ENCODE results near the gene DHX30. TPM values are rescaled to one million over a fixed set of nuclear protein-coding genes. Genes with fewer than 3 reads are reported as not detected.
"Not testable (repeated sequence)": the region's sequence is repeated elsewhere in the genome, so short reads cannot be mapped to it uniquely, and the experiment has no call there.

DHX30 gene
- total and polyA plus RNA-seq, 2 donors = 41.8 to 52.0 TPM

GRCh38 chr3:47870702-47871260 is 67.8 kb downstream of the DHX30 start:
- no peak for DNase-seq (ENCODE audit: extremely low spot score)
- Histone ChIP-seq H3K27ac (ENCODE audit: low read depth) (no peak overlapping the region), H3K4me3 (ENCODE audit: low read depth, low read length) (no peak overlapping the region), H3K36me3 (ENCODE audit: insufficient read depth) (peaks cover 3% of the 10 kb centered on the region), H3K4me1 (ENCODE audit: insufficient read depth) (no peaks in the 10 kb centered on the region)
- 94% methylated on average over 12 of the region's 12 CpGs for WGBS

GRCh38 chr3:47871389-47871788 is 68.5 kb downstream of the DHX30 start:
- no peaks in the 10 kb centered on the region for H3K4me1 ChIP-seq (ENCODE audit: insufficient read depth)
- no peak for DNase-seq (ENCODE audit: extremely low spot score)
- no peak overlapping the region for H3K4me3 ChIP-seq (ENCODE audit: low read depth, low read length)
- WGBS = 83% methylated on average over 2 of the region's 2 CpGs
- H3K27ac ChIP-seq (ENCODE audit: low read depth) = no peak overlapping the region
- peaks cover 3% of the 10 kb centered on the region for H3K36me3 ChIP-seq (ENCODE audit: insufficient read depth)

GRCh38 chr3:47872916-47873315 is 70.0 kb downstream of the DHX30 start:
- WGBS = 57% methylated on average over 4 of the region's 4 CpGs
- no peak overlapping the region for H3K4me3 ChIP-seq (ENCODE audit: low read depth, low read length)
- peaks cover 3% of the 10 kb centered on the region for H3K36me3 ChIP-seq (ENCODE audit: insufficient read depth)
- H3K4me1 ChIP-seq (ENCODE audit: insufficient read depth) = no peaks in the 10 kb centered on the region
- no peak for DNase-seq (ENCODE audit: extremely low spot score)
- no peak overlapping the region for H3K27ac ChIP-seq (ENCODE audit: low read depth)

- no peak overlapping the region for H3K4me3 ChIP-seq (ENCODE audit: low read depth, low read length)
- no peak overlapping the region for H3K27ac ChIP-seq (ENCODE audit: low read depth)
- DNase-seq (ENCODE audit: extremely low spot score) = no peak
- H3K4me1 ChIP-seq (ENCODE audit: insufficient read depth) = no peaks in the 10 kb centered on the region
- peaks cover 3% of the 10 kb centered on the region for H3K36me3 ChIP-seq (ENCODE audit: insufficient read depth)
- WGBS = 92% methylated on average over 2 of the region's 2 CpGs
These were observed 71.5 kb downstream of the DHX30 start for GRCh38 chr3:47874438-47874837.

- H3K36me3 ChIP-seq (ENCODE audit: insufficient read depth) = peaks cover 3% of the 10 kb centered on the region
These were observed 72.0 kb downstream of the DHX30 start for GRCh38 chr3:47874913-47875312.

GRCh38 chr3:47877290-47877689 is 74.4 kb downstream of the DHX30 start:
- Histone ChIP-seq H3K27ac (ENCODE audit: low read depth) (no peak overlapping the region), H3K4me3 (ENCODE audit: low read depth, low read length) (no peak overlapping the region), H3K36me3 (ENCODE audit: insufficient read depth) (no peaks in the 10 kb centered on the region), H3K4me1 (ENCODE audit: insufficient read depth) (no peaks in the 10 kb centered on the region)
- no peak for DNase-seq (ENCODE audit: extremely low spot score)
- 67% methylated on average over 3 of the region's 3 CpGs for WGBS

More at GRCh38 chr3:47874913-47875312, 72.0 kb downstream of the DHX30 start:
- WGBS = 41% methylated on average over 1 of the region's 1 CpG
- H3K4me3 ChIP-seq (ENCODE audit: low read depth, low read length) = no peak overlapping the region
- no peak for DNase-seq (ENCODE audit: extremely low spot score)
- no peak overlapping the region for H3K27ac ChIP-seq (ENCODE audit: low read depth)
- H3K4me1 ChIP-seq (ENCODE audit: insufficient read depth) = no peaks in the 10 kb centered on the region

GRCh38 chr3:47877719-47878118 is 74.8 kb downstream of the DHX30 start:
- Histone ChIP-seq H3K4me1 (ENCODE audit: insufficient read depth) (no peaks in the 10 kb centered on the region), H3K27ac (ENCODE audit: low read depth) (no peak overlapping the region), H3K36me3 (ENCODE audit: insufficient read depth) (no peaks in the 10 kb centered on the region), H3K4me3 (ENCODE audit: low read depth, low read length) (no peak overlapping the region)
- no peak for DNase-seq (ENCODE audit: extremely low spot score)

GRCh38 chr3:47882338-47882737 is 79.4 kb downstream of the DHX30 start:
- Histone ChIP-seq H3K36me3 (ENCODE audit: insufficient read depth) (no peaks in the 10 kb centered on the region), H3K27ac (ENCODE audit: low read depth) (no peak overlapping the region), H3K4me1 (ENCODE audit: insufficient read depth) (no peaks in the 10 kb centered on the region), H3K4me3 (ENCODE audit: low read depth, low read length) (no peak overlapping the region)
- WGBS = 90% methylated on average over 2 of the region's 2 CpGs
- no peak for DNase-seq (ENCODE audit: extremely low spot score)

- Histone ChIP-seq H3K27ac (ENCODE audit: low read depth) (no peak overlapping the region), H3K36me3 (ENCODE audit: insufficient read depth) (no peaks in the 10 kb centered on the region), H3K4me3 (ENCODE audit: low read depth, low read length) (no peak overlapping the region), H3K4me1 (ENCODE audit: insufficient read depth) (peaks cover 2% of the 10 kb centered on the region)
- no peak for DNase-seq (ENCODE audit: extremely low spot score)
- 81% methylated on average over 3 of the region's 3 CpGs for WGBS
These were observed 81.7 kb downstream of the DHX30 start for GRCh38 chr3:47884603-47885002.

- DNase-seq (ENCODE audit: extremely low spot score) = no peak
- Histone ChIP-seq H3K4me1 (ENCODE audit: insufficient read depth) (peaks cover 2% of the 10 kb centered on the region), H3K36me3 (ENCODE audit: insufficient read depth) (no peaks in the 10 kb centered on the region), H3K4me3 (ENCODE audit: low read depth, low read length) (no peak overlapping the region), H3K27ac (ENCODE audit: low read depth) (no peak overlapping the region)
- 96% methylated on average over 1 of the region's 1 CpG for WGBS
These were observed 82.2 kb downstream of the DHX30 start for GRCh38 chr3:47885168-47885567.

GRCh38 chr3:47887991-47888390 is 85.1 kb downstream of the DHX30 start:
- DNase-seq (ENCODE audit: extremely low spot score); H3K36me3 ChIP-seq (ENCODE audit: insufficient read depth); H3K4me3 ChIP-seq (ENCODE audit: low read depth, low read length); H3K27ac ChIP-seq (ENCODE audit: low read depth); H3K4me1 ChIP-seq (ENCODE audit: insufficient read depth): not testable (repeated sequence)
- WGBS = 88% methylated on average over 9 of the region's 9 CpGs

- Histone ChIP-seq H3K4me3 (ENCODE audit: low read depth, low read length) (no peak overlapping the region), H3K36me3 (ENCODE audit: insufficient read depth) (no peaks in the 10 kb centered on the region), H3K27ac (ENCODE audit: low read depth) (no peak overlapping the region), H3K4me1 (ENCODE audit: insufficient read depth) (peaks cover 2% of the 10 kb centered on the region)
- no peak for DNase-seq (ENCODE audit: extremely low spot score)
- 85% methylated on average over 4 of the region's 4 CpGs for WGBS
These were observed 86.2 kb downstream of the DHX30 start for GRCh38 chr3:47888986-47889757.

GRCh38 chr3:47890126-47890827 is 87.3 kb downstream of the DHX30 start:
- H3K4me1 ChIP-seq (ENCODE audit: insufficient read depth) = peaks cover 2% of the 10 kb centered on the region
- H3K36me3 ChIP-seq (ENCODE audit: insufficient read depth) = no peaks in the 10 kb centered on the region
- DNase-seq (ENCODE audit: extremely low spot score) = no peak
- WGBS = 50% methylated on average over 3 of the region's 3 CpGs
- H3K4me3 ChIP-seq (ENCODE audit: low read depth, low read length) = no peak overlapping the region
- H3K27ac ChIP-seq (ENCODE audit: low read depth) = no peak overlapping the region
